HG03066 (cell line): ENCODE data around the gene IFT88.
A peak's percentile ranks its signal among the peaks of the same experiment; 100 is the strongest.

Experiments used
- ATAC-seq: cut with Tn5 transposase; IDR thresholded peaks from one replicate; pipeline ENCODE4 v1.9.1; 2021; ENCODE audit warnings: low read depth; ENCODE audit not compliant: unreplicated experiment

Gene IFT88

DNA sequence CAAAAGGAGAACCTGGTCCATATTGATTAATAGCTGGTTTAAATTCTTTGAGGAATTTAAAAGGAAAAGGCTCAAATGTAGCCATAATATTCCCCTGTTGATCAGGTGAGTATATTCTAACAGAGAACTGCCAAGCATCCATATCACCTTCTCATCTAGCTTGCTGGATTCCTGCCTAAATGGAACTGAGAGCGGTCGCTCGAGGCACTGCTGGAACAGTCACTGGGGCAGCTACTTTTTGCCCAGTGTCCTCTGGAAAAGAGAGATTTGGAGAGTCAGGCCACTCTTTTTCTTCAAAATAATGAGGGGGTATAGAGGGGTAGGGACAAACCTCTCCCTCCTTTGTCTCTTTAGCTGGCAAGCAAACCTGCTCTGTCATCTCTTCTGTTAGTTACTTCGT is 117.1 kb downstream of the IFT88 start:
- ATAC-seq, result no peak

DNA sequence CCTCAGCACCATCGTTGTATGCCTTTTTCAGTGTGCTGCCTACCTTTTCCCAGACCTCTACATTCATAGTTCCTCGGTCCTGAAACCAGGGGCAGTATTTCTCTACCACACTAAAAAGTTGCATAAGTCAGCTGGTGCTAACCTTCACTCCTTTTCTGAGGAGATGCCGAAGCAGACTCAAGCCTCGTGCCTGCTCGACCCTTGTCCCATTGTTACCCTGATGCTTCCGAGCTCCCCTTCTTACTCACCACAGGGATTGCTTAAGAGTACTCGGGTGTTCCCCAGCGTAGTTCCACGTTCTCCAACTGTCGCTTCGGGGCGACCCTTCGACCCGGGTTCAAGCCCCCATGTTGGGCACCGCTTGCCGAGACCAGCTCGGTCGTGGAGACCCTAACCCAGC is 117.6 kb downstream of the IFT88 start:
- no peak for ATAC-seq

DNA sequence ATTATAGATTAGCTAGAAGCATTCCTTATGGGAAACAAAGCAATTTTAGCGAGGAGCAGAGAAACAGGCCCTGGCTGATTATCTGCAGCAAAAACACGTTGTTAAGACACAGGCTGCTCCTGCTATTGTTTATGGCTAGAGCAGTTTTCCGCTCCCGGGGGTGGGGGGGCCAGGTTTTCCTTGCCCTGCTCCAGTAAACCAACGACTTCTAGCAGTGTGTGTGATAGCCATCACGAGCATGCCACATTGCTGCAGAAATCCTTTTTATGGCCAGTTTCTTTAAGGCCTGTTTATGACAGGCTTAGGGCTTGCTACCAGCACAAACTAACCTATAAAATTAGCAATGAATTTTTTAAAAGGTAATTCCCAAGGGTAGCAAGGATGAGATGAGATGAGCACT is 118.1 kb downstream of the IFT88 start:
- ATAC-seq, result no peak

DNA sequence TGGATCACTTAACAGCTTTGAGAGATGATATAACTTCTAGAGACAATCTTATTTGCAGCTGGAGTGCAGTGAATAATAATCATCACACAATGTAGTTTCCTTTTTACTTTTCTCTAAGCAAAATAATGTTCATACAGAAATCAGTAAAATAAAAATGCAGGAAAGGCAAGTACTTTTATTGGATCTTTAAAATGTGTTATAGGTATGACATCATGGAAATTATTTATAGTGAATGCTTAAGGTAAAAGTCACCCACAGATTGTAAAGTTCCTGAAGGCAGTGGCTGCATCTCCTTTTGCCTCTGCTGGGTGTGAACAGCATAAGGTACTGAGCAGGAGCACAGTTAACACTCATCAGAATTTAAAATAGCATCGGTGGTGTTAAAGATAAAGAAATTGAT is 119.2 kb downstream of the IFT88 start:
- no peak for ATAC-seq

GRCh38 chr13:20686863-20687579 is 120.1 kb downstream of the IFT88 start:
- ATAC-seq, result no peak

DNA sequence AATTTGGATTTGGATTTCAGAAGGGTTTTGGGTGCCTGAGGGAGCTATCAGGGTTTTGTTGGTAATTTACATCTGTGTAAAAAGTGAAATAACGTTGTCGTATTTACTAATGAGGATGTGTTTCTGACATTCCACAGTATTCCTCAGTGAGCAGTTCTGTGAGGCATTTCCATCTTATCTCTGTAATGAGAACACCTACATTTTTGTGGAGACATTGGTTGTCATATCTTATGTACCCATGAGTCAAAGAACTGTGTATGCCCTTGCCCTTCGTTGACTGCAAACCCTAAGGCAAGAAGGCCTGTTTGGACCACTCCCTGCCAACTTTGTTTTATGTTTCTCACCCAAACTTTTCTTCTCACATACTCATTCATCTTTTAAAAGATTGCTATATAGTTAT is 122.3 kb downstream of the IFT88 start:
- no peak for ATAC-seq

- no peak for ATAC-seq
These were observed 124.7 kb downstream of the IFT88 start for GRCh38 chr13:20691616-20692015.

- ATAC-seq, result no peak
These were observed 129.1 kb downstream of the IFT88 start for GRCh38 chr13:20696073-20696472.

- no peak for ATAC-seq
These were observed 132.8 kb downstream of the IFT88 start for GRCh38 chr13:20699715-20700114.

DNA sequence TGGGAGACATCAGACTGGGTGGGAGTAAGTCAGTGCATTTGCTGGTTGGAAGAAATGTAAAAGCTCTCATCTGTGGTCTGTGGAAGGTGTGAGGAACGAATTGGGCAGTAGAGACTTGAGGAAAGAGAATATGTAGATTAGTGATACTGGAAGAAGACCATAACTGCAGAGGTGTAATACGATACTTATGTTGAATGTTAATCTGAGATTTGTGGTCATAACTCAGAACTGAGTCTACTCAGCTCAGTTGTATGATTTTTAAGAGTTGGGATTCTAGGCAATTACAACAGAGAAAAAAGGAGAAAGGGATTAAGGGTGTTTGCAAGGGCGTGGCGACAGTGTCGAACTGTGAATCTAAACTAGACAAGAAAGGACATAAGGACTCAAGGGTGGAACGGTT is 133.3 kb downstream of the IFT88 start:
- no peak for ATAC-seq

DNA sequence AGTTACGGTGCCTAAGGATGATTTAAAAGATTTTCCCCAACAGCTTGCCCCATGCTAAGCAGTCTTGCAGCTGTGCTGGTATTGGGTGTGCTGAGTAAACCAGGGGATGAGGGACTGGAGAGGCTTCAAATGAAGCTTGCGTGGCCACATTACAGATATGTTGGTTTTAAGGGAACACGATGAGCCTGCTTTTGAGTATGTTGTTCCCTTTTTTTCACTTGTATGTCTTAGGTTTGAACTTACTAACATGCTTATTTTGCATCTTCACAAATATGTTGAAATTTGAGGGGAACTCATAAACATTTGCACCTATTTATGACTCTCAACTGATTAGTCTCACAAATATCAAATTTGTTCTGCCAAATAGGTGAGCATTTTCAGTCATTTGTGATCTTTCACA is 134.5 kb downstream of the IFT88 start:
- ATAC-seq, result no peak

DNA sequence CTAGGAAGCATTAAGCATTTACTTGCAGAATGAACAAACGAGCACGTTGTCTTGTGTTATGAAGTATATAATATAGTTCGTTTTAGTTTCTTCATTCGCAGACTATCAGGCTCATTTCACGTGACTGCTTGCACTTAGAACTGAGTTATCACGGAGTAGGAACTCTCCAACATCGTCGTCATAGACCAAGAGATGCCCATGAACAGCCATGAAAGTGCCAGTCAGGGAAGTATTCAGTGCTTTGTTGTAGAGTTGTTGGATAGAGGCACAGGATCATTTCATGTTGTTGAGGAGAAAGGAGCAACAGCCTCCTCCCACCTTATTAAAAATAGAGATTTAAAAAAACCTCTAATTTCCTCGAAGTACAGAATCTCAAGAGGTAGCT is 135.6 kb downstream of the IFT88 start:
- no peak for ATAC-seq

DNA sequence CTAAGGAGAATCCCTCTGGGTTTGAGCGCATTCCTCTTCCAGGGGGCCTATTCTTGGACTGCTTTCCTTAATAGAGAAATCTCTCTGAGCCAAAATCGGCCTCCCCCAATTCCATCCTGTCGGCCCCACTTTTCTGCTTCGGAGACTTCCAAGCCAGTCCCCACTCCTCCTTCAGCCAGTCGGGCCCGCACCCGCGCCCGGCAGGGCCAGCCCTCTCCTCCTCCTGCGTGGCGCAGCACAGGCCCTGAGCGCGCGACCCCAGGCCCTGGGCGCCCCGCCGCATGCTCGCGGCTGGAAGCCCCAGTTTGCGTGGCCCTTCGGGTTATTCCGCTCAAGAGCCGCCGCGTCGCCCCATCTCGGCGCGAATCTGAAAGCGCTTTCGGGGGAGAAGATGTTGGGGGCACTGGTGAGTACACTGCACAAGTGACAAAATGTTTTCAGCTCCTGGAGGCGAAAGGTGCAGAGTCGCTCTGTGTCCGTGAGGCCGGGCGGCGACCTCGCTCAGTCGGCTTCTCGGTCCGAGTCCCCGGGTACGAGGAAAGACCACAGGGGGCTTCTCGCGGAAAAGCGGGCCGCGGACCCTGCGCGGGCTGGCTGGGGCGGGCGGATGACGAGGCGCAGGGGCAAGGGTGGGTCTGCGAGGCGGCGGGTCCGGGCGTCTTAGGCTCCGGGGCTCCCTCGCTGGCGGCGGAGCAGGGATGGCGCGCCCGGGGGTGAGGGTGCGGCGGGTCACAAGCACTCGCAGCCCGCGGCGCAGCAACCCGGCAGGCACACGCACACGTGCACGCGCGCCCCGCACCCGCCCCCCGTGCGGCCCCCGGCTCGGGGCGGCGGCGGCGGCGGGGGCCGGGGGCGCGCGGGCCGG is 136.2 kb downstream of the IFT88 start, which contains the start of gene IL17D:
Gene IL17D (plus strand): TSS at position 785 of the 865 bp plus-strand sequence. CDS start 303 bp downstream, outside the sequence.
- peak; percentile 28 for ATAC-seq

DNA sequence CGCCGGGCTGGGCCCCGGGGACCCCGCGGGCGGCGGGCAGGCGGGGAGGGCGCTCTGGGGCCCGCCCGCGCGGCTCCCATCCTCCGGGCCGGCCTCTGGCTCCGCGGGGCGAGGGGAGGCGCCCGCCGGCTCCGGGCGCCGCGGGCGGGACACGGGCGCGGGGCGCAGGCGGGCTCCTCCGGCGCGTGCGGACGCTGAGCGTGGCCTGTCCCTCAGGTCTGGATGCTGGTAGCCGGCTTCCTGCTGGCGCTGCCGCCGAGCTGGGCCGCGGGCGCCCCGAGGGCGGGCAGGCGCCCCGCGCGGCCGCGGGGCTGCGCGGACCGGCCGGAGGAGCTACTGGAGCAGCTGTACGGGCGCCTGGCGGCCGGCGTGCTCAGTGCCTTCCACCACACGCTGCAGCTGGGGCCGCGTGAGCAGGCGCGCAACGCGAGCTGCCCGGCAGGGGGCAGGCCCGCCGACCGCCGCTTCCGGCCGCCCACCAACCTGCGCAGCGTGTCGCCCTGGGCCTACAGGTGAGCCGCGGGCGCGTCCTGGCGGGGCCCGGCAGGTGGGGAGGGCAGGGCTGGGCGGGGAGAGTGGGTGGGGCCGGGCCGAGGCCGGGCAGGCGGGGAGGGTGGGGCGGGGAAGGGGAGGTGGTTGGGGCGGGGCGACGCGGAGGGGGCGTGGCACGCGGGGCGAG is 137.0 kb downstream of the IFT88 start:
- ATAC-seq, result peak; percentile 77

- ATAC-seq, result no peak
These were observed 137.6 kb downstream of the IFT88 start for GRCh38 chr13:20704459-20705069.

GRCh38 chr13:20706661-20707060 is 139.7 kb downstream of the IFT88 start:
- ATAC-seq, result no peak

GRCh38 chr13:20708216-20708615 is 141.3 kb downstream of the IFT88 start:
- no peak for ATAC-seq

- no peak for ATAC-seq
These were observed 142.4 kb downstream of the IFT88 start for GRCh38 chr13:20709369-20709768.

GRCh38 chr13:20709782-20710181 is 142.8 kb downstream of the IFT88 start:
- ATAC-seq, result no peak

DNA sequence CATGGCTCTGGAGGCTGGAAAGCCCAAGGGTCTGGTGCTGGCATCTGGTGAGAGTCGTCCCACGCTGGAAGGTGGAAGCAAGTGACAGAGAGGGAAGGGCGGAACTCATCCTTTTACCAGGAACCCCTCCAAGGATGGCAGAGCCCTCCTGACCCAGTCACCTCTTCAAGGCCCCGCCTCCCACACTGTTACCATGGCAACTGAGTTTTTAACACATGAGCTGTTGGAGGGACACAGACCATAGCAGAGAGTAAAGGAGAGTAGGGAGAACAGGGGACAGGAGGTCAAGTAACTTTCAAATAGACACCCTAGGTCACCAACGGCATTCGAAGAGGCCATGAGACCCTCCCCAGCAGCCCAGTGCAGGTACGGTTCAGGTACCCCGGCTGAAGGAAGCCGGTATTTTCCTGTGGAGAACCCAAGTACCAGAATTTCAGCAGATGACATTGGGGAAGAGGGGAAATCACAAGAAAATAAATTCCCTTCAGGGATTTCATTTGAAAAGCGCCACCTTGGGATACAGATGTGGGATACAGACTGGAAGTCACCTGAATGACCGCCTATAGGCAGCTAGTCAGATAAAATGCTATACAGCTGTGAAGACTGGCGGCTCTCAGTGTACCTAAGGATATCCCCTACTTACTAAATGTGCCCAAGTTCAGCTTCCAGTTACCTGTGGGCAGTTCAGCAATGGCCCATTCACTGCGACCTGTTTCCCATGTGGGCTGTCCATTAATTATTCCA is 144.5 kb downstream of the IFT88 start:
- ATAC-seq, result no peak
